Kidney epithelial cell (primary cell): ENCODE measurements around the gene SWT1. TPM values are rescaled to one million over a fixed set of nuclear protein-coding genes. Genes with fewer than 3 reads are reported as not detected.
"Not testable (repeated sequence)": the region's sequence is repeated elsewhere in the genome, so short reads cannot be mapped to it uniquely, and the experiment has no call there.

Source experiments
- DNase-seq: peaks from one replicate; pipeline ENCODE4 v3.0.0-alpha.2; 2010; ENCODE audit warnings: low read depth
- H3K27me3 ChIP-seq: 2 replicates; pipeline ENCODE4 v1.6.0; 2011; ENCODE audit warnings: low read length; ENCODE audit not compliant: control insufficient read depth, insufficient read depth
- H3K36me3 ChIP-seq: 2 replicates; pipeline ENCODE4 v1.5.1; 2011; ENCODE audit warnings: low read length; ENCODE audit not compliant: control insufficient read depth, insufficient read depth
- H3K4me3 ChIP-seq: 2 replicates; pipeline ENCODE4 v1.5.1; 2011; ENCODE audit warnings: low read depth, mild to moderate bottlenecking, control low read depth, low read length
- CTCF ChIP-seq: IDR thresholded peaks from 2 replicates; pipeline ENCODE4 v1.5.1; 2011; ENCODE audit warnings: mild to moderate bottlenecking, moderate library complexity, low read length, control low read depth, inconsistent platforms; ENCODE audit not compliant: insufficient read depth, poor library complexity, severe bottlenecking
- total RNA-seq: library from RNA; depleted of rRNA; stranded (reverse); fragments of >200 nt; gene quantifications from 2 replicates; pipeline ENCODE4 v1.2.3, GENCODE V29; 2015

SWT1 gene
- total RNA-seq, 1 donor from 2014 or later = 6.2 TPM

GRCh38 chr1:185249563-185249962 lies 92.6 kb downstream of the SWT1 start:
- no peak for TF ChIP-seq CTCF
- no peak for DNase-seq
- H3K4me3 ChIP-seq = no peak overlapping the region
- no peaks in the 10 kb centered on the region for H3K27me3 ChIP-seq
- no peaks in the 10 kb centered on the region for H3K36me3 ChIP-seq

GRCh38 chr1:185250063-185250462 lies 93.1 kb downstream of the SWT1 start:
- Histone ChIP-seq H3K27me3 (no peaks in the 10 kb centered on the region), H3K4me3 (no peak overlapping the region), H3K36me3 (no peaks in the 10 kb centered on the region)
- TF ChIP-seq CTCF = no peak
- no peak for DNase-seq

GRCh38 chr1:185251928-185252327 lies 95.0 kb downstream of the SWT1 start:
- not testable (repeated sequence) for H3K27me3 ChIP-seq, H3K4me3 ChIP-seq, DNase-seq, H3K36me3 ChIP-seq

- not testable (repeated sequence) for H3K27me3 ChIP-seq, DNase-seq, H3K4me3 ChIP-seq, H3K36me3 ChIP-seq
These were observed 95.4 kb downstream of the SWT1 start for GRCh38 chr1:185252404-185252803.

- H3K27me3 ChIP-seq, H3K4me3 ChIP-seq, DNase-seq, H3K36me3 ChIP-seq: not testable (repeated sequence)
These were observed 98.6 kb downstream of the SWT1 start for GRCh38 chr1:185255595-185255994.

- DNase-seq, H3K4me3 ChIP-seq, H3K36me3 ChIP-seq, H3K27me3 ChIP-seq: not testable (repeated sequence)
These were observed 100.4 kb downstream of the SWT1 start for GRCh38 chr1:185257116-185257949.

GRCh38 chr1:185257950-185258208 lies 100.9 kb downstream of the SWT1 start:
- no peak overlapping the region for H3K4me3 ChIP-seq
- no peak for TF ChIP-seq CTCF

GRCh38 chr1:185258676-185259075 lies 101.7 kb downstream of the SWT1 start:
- H3K4me3 ChIP-seq = no peak overlapping the region
- H3K36me3 ChIP-seq = no peaks in the 10 kb centered on the region
- no peak for TF ChIP-seq CTCF
- no peaks in the 10 kb centered on the region for H3K27me3 ChIP-seq
- no peak for DNase-seq

More at GRCh38 chr1:185257950-185258208, 100.9 kb downstream of the SWT1 start:
- no peaks in the 10 kb centered on the region for H3K36me3 ChIP-seq
- no peaks in the 10 kb centered on the region for H3K27me3 ChIP-seq
- peak; percentile 39 for DNase-seq
